Measurements from ENCODE around the gene GDF7.
"Not testable (repeated sequence)": the region's sequence is repeated elsewhere in the genome, so short reads cannot be mapped to it uniquely, and the experiment has no call there.

GDF7 gene

DNA sequence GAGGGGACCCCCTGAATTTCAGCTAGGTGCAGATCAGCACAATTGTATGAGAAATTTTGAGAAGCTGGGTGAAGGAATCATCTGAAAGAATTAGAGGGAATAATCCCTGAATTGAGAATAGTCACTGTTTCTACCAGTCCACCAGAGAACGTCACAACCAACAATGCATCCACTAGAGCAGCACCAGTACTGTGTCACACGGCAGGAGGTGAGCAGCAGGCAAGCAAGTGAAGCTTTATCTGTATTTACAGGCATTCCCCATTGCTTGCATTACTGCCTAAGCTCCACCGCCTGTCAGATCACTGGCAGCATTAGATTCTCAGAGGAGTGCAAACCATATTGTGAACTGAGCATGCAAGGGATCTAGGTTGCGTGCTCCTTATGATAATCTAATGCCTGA is 40.7 kb downstream of the GDF7 start:
- in situ Hi-C loops (cut with HindIII; ENCODE audit: low pct_ligation_motif_present, low pct_unique_long_range_greater_than_20kb, low sequenced_read_pairs): no loop called here

DNA sequence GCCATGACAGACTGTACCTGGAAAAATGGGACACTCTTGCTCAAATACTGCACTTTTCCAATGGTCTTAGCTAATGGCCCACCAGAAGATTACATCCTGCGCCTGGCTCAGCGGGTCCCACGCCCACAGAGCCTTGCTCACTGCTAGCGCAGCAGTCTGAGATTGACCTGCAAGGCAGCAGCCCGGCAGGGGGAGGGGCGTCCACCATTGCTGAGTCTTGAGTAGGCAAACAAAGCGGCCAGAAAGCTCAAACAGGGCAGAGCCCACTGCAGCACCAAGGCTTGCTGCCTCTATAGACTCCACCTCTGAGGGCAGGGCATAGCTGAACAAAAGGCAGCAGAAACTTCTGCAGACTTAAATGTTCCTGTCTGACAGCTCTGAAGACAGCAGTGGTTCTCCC is 44.7 kb downstream of the GDF7 start:
- DNase-seq; in situ Hi-C loops (cut with HindIII; ENCODE audit: low pct_ligation_motif_present, low pct_unique_long_range_greater_than_20kb, low sequenced_read_pairs): not testable (repeated sequence)

More for the DNA sequence above, 40.7 kb downstream of the GDF7 start:
- DNase-seq: no peak

DNA sequence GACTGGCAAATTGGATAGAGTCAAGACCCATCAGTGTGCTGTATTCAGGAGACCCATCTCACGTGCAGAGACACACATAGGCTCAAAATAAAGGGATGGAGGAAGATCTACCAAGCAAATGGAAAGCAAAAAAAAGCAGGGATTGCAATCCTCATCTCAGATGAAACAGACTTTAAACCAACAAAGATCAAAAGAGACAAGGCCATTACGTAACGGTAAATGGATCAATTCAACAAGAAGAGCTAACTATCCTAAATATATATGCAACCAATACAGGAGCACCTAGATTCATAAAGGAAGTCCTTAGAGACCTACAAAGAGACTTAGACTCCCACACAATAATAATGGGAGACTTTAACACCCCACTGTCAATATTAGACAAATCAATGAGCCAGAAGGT is 46.6 kb downstream of the GDF7 start:
- in situ Hi-C loops (cut with HindIII; ENCODE audit: low pct_ligation_motif_present, low pct_unique_long_range_greater_than_20kb, low sequenced_read_pairs); DNase-seq: not testable (repeated sequence)

DNA sequence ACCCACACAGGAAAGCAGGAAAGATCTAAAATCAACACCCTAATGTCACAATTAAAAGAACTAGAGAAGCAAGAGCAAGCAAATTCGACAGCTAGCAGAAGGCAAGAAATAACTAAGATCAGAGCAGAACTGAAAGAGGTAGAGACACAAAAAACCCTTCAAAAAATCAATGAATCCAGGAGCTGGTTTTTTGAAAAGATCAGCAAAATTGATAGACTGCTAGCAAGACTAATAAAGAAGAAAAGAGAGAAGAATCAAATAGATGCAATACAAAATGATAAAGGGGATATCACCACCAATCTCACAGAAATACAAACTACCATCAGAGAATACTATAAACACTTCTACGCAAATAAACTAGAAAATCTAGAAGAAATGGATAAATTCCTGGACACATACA is 47.5 kb downstream of the GDF7 start:
- in situ Hi-C loops (cut with HindIII; ENCODE audit: low pct_ligation_motif_present, low pct_unique_long_range_greater_than_20kb, low sequenced_read_pairs); DNase-seq: not testable (repeated sequence)

DNA sequence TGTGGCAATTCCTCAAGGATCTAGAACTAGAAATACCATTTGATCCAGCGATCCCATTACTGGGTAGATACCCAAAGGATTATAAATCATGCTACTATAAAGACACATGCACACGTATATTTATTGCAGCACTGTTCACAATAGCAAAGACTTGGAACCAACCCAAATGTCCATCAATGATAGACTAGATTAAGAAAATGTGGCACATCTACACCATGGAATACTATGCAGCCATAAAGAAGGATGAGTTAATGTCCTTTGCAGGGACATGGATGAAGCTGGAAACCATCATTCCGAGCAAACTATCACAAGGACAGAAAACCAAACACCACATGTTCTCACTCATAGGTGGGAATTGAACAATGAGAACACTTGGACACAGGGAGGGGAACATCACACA is 49.2 kb downstream of the GDF7 start:
- DNase-seq; in situ Hi-C loops (cut with HindIII; ENCODE audit: low pct_ligation_motif_present, low pct_unique_long_range_greater_than_20kb, low sequenced_read_pairs): not testable (repeated sequence)

DNA sequence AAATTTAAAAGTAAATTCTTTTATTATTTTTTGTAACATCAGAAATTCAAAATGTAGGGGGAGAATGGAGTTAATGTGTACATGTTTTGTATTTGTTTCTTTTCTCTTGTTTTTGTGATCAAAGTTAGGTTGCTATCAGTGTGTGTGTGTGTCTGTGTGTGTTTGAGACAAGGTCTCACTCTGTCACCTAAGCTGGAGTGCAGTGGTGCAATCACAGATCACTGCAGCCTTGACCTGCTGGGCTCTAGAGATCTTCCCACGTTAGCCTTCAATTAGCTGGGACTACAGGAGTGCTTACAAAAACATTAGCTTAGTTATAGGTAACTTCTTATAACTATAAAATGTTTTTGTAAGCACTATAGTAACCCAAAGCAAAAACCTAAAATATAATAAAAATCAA is 50.7 kb downstream of the GDF7 start:
- in situ Hi-C loops (cut with HindIII; ENCODE audit: low pct_ligation_motif_present, low pct_unique_long_range_greater_than_20kb, low sequenced_read_pairs): no loop called here
- no peak for DNase-seq

DNA sequence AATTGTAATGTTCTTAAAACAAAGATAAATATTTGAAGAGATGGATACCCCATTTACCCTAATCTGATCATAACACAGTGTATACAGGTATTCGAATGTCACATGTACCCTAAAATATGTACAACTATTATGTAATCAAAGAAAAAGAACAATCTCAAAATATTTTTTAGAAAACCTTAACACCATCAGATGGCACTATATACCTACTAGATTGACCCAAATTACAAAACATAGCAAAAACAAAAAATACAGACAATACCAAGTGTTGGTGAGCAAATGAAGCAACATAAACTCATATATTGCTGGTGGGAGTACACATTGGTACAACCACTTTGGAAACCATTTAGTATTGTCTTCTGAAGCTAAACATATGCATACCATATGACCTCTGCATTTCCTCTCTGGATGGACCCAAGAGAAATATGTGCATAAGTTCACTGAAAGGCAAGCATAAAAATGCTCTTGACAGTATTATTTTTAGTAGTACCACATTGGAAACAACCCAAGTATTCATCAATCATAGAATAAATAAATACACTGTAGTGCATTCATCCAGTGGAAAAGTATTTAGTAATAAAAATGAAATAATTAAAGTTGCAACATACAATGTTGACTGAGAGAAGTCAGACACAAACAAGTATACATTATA is 55.8 kb downstream of the GDF7 start:
- in situ Hi-C loops (cut with HindIII; ENCODE audit: low pct_ligation_motif_present, low pct_unique_long_range_greater_than_20kb, low sequenced_read_pairs): no loop called here
- DNase-seq: no peak

DNA sequence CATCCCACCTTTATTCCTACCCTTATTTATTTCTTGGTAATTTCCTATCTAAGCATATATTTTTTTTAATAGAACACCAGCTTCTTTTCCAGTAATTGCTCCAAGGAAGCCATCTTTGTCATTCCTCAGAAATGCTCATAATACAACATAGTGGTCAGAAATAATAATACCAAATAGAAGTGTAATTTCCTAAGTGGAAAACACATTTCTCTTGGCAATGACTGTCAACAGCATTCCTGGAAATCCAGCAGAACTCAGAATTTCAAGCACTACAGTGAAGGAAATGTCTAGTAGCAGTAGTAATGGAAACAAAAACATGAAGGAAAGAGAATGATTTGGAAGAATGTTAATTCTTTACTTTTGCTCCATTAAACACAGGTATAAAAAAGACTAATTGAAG is 56.6 kb downstream of the GDF7 start:
- no peak for DNase-seq
- in situ Hi-C loops (cut with HindIII; ENCODE audit: low pct_ligation_motif_present, low pct_unique_long_range_greater_than_20kb, low sequenced_read_pairs): no loop called here

DNA sequence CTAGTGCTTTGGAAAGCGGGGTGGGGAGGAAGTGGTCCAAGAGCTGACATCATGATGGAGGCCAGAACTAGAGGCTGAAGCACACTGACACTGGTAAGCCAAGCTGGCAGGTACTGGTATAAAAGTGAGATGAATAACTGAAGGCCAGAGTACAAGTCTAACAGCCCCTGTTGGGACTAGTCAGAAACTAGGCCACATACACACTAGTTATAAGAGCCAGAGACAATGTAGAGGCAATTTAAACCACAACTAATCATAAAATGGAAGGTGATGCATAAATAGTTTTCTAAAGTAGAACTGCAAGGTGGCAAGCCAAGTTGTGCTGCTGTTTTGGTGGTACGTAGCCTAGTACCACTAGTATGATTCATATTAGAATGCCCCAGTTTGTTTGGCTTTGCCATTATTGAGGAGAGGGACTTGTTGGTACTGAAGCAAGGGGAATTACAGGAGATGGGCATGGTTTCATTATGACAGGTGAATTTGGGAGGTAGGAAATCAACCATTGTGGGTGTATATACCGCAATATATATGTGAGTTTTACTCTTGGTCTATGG is 57.6 kb downstream of the GDF7 start:
- no peak for DNase-seq
- in situ Hi-C loops (cut with HindIII; ENCODE audit: low pct_ligation_motif_present, low pct_unique_long_range_greater_than_20kb, low sequenced_read_pairs): no loop called here

DNA sequence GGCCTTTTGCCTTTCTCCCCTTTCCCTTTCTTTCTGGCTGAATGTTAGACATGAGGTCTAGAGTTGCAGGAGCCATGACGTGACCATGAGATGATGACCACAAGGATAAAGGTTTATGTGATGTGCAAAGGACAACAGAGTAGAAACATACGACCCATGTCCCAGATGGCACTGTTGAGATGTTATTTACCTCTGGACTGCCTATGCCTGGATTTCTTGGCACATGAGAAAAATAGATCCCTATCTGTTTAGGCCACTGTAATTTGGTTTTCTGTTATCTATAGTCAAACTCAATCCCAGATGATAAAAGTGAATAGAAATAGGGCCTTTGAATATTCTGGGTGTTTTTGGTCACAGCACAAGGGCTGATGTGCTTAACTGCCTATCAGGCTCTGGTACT is 58.8 kb downstream of the GDF7 start:
- DNase-seq: no peak
- in situ Hi-C loops (cut with HindIII; ENCODE audit: low pct_ligation_motif_present, low pct_unique_long_range_greater_than_20kb, low sequenced_read_pairs): no loop called here

DNA sequence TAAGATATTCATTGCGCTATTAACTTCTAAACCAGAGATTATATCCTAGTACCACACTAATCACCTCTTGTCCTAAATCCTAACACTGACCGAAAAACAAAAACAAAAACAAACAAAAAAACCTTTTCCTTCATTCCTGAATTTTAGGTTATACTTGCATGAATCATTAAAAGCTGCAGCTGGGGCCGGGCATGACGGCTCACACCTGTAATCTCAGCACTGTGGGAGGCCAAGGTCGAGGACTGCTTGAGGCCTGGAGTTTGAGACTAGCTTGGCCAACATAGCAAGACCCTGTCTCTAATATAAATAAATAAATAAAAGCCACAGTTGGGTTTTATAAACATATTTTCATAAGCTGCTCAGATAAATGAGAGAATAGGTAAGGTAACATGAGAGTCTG is 60.0 kb downstream of the GDF7 start:
- in situ Hi-C loops (cut with HindIII; ENCODE audit: low pct_ligation_motif_present, low pct_unique_long_range_greater_than_20kb, low sequenced_read_pairs): no loop called here
- no peak for DNase-seq

DNA sequence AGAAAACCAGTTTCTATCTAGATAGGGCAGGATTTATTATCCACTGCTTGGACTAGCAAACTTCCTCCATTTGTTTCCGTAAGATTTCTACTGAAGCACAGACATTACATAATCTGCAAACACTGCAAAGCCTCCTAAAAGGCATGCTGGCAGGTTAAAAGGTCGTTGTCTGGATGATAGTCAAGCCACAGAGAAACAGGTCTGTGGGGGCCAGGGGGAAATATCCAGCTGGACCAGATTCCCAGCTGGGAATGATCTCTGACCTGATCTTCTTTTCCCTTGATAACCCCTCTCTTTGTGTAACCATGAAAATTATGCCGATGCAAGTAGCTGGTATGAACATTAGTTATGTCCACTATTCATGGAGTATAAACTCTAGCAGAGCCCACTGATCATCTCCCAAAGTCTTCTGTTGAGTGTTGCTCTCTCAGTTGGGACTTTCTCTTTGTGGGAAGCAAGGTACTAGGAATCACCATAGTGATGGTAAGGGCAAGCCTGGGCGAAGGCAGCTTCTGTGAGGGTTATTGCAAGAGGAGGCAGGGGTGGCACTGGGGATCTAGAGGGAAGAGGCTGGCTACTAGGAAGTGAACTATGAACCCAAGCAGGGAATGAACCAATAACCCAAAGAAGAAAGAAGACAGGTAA is 61.3 kb downstream of the GDF7 start:
- DNase-seq: no peak
- in situ Hi-C loops (cut with HindIII; ENCODE audit: low pct_ligation_motif_present, low pct_unique_long_range_greater_than_20kb, low sequenced_read_pairs): no loop called here
